IPS-NIHi7 (cell line): Measurements from ENCODE around the gene DEFB124.
"Not testable (repeated sequence)": the region's sequence is repeated elsewhere in the genome, so short reads cannot be mapped to it uniquely, and the experiment has no call there.

ENCODE experiments used
- DNase-seq: peaks from one replicate; pipeline ENCODE4 v3.0.0; 2012; ENCODE audit warnings: mixed read lengths; ENCODE audit errors: extremely low spot score

DEFB124 gene, protein sequence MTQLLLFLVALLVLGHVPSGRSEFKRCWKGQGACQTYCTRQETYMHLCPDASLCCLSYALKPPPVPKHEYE

DNA sequence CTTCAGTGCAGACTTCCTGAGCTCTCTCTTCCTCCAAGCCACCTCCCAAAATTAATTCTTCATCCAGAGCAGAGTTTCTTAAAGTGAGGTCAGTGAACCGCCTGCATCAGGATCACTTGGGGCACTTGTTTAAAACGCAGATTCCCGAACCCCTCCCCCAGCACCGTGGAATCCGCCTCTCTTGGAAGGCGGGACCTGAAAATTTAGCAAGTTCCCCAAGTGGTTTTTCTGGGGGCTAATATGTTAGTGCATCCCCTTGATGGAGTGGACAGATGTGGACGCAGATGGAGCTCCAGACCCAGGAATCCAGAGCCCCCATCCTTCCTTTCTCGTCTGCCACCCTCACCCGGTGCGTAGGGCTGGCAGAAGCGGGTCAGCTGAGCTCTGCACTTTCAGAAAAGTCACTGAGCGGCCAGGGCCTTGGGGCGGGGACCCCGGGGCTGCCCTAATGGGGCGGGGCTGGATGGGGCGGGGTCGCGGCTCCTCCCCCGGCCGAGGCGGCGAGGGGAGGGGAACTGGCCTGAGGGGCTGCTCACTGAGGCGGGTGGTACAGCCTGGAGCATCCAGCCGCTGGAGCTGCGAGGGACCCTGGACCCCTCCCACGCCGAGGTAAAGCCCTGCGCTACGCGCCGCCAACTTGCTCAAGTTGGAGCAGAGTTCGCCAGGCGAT, at the start of gene DEFB124, which contains the start of gene REM1:
TSS of gene DEFB124 (minus strand) at position 370 of the 670 bp plus-strand sequence. CDS start 2,114 bp downstream, outside the sequence.
TSS of gene REM1 (plus strand) at position 531 of the 670 bp plus-strand sequence. CDS start 1,158 bp downstream, outside the sequence.
- DNase-seq, result no peak

DNA sequence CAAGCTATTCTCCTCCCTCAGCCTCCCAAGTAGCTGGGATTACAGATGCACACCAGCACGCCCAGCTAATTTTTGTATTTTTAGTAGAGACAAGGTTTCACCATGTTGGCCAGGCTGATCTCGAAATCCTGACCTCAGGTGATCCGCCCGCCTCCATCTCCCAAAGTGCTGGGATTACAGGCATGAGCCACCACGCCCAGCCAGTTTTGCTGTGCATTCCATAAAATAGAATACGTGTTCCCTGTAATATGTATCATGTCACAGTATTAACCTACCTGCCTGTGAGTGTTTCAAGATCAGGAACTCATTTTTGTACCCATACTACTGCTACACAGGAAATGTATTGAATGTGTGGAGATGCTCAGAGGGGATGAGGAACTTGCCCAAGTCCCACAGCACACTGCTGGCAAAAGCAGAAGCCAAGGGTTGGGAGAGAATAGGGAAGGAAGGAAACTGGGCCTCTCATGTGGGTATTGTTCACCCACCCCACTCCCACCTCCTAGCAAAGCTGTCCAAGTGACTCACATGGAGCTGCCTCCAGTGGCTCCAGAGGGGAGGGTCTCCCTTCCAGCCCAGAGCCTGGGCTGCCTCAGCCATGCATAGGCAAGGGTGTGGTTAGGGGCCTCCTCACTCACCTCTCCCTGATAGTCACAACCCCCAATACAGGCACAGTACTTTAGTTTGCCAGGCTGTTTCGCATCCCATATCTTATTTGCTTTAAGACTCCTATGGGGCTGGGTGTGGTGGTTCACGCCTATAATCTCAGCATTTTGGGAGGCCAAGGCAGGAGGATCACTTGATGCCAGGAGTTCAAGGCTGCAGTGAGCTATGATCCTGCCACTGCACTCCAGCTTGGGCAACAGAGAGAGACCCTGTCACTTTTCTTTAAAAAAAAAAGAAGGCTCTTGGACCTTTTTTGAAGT, 48.7 kb upstream of the DEFB124 start:
- DNase-seq, result no peak

DNA sequence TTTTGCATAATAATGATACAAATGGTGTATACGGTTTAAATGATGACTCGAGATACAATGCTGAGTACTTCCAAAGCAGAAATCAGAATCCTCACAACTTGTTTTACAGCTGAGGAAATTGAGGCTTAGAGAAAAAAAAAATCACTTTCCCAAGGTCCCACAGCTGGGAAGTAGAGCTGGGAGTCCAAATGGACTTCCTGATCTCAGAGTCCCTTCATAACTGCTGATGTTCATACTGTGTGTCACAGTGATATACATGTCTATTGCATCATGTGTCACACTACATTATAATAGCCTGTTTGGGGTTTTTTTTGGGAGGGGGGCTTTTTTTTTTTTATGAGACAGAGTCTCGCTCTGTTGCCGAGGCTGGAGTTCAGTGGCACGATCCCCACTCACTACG, 47.8 kb upstream of the DEFB124 start:
- no peak for DNase-seq

DNA sequence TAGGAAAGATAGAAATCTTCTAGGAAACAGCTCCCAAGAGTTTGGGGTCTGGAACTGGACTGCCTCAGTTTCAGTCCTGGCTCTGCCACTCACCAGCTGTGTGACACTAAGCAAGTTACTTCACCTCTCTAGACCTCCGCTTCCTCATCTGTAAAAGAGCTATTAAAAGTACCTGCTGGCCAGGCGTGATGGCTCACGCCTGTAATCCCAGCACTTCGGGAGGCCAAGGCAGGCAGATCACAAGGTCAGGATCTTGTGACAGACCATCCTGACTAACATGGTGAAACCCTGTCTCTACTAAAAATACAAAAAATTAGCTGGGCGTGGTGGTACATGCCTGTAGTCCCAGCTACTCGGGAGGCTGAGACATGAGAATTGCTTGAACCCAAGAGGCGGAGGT, 46.3 kb upstream of the DEFB124 start:
- not testable (repeated sequence) for DNase-seq

DNA sequence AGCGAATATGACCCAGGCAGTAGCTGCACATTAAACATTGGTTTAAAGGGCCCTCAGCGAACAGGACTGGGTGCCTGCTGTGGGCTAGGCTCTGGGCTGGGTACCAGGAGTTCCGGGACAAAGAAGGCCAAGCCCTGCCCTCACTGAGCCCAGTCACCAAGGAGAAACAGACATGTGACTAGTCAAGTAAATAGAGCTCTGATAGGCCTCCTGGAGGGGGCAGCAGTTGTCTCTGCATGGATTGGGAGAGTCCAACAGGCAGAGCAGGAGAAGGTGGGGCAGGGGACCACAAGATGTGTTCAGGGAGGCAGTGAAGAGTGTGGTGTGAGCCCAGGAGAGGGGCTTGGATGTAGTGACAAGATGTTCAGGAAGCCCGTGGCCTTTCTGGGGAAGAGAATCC, 42.4 kb upstream of the DEFB124 start:
- peak; percentile 72 for DNase-seq

DNA sequence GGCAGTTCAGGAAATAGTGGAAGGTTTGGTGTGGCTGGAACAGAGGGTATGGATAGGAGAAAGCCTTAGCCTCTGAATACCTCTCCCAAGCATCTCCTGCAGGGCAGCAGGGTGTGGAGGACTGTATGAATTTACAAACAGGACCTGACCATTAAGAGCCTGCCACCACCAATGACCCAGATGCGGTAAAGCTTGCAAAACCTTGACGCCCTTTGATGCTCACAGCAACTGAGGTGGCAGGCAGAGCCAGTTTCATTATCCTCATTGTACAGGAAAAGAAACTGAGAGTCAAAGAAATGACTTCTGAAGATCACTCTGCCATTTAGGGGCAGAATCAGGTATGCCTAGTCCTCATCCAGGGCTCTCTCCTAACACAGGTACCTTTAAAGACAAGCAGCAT, 41.7 kb upstream of the DEFB124 start:
- no peak for DNase-seq

DNA sequence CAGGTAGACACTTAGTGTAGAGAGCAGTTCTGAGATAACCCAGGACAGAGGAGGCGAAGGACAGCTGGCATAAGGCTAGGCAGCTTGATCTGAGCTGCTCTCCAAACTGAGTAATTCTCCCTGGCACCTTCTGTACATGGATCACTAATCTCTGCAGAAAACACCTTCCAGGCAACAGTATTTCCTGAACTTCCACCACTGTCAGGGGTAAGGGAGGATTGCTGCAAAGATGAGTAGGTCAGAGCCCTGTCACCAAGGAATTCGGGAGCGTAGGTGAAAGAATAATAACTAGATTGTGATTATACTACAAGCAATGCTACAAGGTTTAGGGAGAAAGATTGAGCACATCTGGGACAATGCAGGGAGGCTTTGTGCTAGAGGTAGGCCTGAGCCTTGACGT, 41.2 kb upstream of the DEFB124 start:
- no peak for DNase-seq

DNA sequence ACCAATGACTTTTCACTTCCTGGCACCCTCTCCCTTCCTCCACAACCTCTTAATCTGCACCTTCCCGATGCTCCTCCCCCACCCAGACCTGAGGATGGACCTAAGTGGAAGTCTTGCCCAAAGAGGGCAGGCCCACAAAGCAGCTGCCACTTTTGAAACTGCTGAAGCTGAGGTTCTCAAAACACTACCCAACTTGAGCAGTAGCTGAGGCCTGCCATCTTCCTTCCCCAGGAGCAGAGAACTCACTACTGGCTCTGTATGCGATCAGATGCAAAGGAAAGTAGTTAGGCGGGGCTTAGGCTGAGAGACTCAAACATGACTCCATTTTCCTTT, 40.8 kb upstream of the DEFB124 start:
- no peak for DNase-seq

DNA sequence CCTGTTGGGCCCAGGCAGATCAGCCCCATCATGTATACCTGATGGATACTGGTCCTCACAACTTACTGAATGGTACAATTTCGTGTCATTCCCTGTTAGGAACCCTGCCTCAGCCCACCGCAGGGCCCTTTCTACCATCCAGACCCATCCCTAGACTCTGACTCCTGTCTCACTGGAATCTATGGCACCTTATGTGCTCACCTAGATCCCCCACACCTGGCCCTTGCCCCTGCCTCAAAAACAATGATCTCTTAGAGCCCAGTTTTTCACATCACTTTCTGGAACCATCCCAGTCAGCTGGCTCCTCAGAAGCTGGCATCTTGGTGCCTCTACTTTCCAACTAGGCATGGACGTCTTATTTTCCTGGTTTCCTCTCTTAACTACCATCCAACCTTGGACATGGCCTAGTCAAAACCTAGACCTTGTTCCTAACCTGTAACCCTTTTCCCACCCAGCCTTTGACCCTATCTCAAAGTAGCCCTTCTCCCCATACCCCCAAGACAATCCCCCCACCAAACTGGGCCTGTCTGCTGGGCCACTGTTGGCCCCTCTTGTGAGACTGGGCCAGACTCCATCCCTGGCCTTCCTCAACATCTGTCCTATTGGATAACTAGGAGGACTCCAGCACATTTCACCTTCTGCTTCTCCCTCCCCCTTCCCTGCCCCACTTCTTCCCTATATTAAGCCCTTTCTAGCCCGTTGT, 40.3 kb upstream of the DEFB124 start:
- DNase-seq, result no peak

DNA sequence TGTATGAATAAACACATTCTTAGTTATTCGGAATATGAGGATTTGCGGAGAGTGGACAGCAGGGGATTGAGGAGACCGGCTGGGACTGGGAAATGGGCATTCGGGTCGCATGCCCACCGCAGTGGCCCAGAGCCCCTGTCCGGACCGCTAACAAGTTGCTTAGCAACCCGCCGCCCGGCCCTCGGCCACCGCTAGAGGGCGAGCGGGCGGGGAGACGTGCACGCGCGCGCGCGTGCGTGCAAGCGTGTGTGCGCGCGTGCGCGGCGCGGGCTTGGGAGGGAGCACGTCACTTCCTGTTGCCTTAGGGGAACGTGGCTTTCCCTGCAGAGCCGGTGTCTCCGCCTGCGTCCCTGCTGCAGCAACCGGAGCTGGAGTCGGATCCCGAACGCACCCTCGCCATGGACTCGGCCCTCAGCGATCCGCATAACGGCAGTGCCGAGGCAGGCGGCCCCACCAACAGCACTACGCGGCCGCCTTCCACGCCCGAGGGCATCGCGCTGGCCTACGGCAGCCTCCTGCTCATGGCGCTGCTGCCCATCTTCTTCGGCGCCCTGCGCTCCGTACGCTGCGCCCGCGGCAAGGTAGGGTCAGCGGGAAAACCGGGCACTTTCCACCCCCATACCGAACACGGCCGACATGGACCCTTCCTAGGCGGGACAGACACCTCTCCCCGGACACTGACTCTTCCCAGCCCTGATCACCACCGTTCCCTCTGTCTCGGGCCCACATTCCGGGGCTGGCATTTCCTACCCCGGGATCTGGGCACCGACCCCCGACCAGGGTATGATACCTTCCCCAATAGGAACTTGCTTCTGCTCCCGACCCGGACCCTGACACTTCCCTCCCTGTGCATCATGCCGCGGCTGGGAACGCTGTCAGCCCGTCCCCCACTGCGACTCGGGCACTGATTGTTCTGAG, 39.5 kb upstream of the DEFB124 start, which contains the start of gene HM13:
TSS of gene HM13 (plus strand) at position 289 of the 918 bp plus-strand sequence. CDS start at position 399, 110 bp downstream.
- peak; percentile 98 for DNase-seq

DNA sequence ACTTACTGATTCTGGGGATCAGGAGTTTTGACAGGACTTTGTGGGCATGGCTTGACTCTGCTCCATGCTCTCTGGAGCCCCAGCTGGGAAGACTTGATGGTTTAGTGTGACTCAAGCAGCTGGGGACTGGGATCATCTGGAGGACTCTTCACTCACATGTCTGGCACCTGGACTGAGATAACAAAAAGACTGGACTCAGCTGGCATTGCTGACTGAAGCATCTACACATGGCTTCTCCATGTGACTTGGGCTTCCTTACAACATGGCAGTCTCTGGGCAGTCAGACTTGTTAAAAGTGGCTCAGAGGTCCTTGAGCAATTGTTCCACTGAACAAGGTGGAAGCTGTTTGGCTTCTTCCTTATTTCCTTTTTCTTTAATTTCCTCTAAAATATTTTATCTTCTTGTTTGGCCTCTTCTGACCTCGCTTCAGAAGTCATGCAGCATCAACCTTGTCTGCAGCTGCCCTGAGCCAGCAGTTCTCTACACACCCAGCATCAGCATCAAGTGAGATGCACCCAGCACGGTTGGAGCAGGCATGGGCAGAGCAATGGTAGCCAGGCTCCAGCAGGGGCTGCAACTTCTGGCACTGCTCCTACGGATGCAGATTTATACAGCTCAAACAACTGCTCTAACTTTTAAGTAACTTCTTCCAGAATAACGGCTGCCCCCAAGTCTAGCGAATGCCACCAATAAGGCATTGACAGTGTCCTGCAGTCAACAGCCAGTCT, 33.8 kb upstream of the DEFB124 start:
- DNase-seq, result no peak

DNA sequence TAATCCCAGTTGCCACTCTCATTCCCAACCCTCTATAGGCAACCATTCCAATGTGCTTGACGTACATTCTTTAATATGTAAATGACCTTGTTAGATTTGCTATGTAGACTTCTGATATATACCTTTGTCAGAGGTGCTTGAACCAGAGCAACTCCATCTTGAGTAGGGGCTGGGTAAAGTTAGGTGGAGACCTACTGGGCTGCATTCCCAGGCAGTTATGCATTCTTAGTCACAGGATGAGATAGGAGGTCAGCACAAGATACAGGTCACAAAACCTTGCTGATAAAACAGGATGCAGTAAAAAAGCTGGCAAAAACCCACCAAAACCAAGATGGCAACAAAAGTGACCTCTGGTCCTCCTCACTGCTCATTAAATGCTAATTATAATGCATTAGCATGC, 31.0 kb upstream of the DEFB124 start:
- no peak for DNase-seq

DNA sequence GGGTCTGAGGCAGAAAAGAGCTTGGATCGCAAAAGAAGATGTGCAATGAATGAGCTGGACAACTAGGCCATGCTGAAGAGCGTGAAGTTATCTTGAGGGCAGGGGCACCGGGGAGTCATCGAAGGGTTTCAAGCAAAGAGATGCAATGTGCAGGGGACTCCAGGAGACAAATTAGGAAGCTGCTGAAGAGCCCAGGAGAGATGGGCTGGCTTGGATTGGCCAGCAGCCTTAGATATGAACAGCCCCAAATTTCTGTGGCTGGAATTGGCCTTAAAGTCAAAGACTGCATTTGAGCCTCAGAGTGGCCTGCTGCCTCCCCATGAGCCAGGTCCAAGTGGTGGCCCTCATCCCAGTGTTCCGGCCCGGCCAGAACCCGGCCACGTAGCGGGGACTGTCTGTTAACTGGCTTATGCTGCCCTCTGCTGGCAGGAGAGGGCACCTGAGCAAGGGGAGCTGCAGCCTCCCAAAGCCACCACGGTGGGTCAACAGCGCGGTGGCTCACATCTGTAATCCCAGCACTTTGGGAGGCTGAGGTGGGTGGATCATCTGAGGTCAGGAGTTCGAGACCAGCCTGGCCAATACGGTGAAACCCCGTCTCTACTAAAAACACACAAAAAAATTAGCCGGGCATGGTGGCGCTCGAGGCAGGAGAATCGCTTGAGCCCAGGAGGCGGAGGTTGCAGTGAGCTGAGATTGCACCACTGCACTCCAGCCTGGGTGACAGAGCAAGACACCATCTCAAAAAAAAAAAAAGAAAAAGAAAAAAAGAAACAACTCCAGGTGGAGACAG, 28.2 kb upstream of the DEFB124 start:
- peak; percentile 88 for DNase-seq

DNA sequence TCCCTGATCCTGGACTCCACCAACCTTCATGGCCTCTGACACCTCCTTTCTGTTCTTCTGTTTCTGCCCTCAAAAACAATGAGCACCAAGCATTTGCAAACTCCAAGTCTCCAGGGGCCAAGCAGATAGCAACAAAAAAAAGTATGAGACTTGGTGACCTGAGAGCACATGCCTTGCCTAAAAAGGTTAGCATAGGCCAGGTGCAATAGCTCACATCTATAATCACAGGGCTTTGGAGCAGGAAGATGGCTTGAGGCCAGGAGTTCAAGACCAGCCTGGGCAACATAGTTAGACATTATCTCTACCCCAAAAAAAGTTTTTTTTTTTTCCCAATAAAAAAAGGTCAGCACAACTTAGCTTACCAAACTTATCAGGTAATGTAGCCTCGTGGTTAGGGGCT, 25.6 kb upstream of the DEFB124 start:
- no peak for DNase-seq

DNA sequence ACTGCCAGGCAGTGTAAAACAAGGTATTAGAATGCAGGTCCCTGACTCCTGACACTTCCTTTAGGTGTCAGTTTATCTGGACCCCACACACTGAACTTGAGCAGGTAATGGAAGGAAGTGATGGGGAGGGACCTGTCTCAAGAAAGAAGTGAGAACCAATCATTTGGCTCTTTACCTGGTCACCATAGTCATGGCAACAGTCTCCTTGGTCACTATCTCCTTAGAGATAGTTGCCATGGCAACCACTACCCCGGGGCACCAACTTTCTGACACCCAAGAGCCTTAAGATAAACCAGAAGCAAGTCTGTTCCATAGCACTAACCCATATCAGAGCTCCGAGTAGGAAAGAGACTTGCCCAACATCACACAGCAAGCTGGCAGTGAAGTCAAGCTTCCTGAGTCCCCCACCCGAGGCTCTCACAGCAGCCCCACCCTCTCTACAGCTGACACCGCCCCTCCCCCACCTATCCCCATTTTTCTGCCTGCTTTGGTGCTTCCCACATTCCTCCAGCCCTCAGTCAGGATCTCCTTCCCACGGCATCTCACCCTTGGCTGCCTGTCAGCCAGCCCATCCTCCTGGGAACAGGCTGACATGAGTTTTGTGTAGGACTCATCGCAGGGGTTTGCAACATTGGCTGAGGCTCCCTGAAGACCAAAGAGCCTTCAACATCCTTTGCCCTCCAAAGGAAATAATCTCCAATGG, 23.1 kb upstream of the DEFB124 start:
- DNase-seq, result no peak

DNA sequence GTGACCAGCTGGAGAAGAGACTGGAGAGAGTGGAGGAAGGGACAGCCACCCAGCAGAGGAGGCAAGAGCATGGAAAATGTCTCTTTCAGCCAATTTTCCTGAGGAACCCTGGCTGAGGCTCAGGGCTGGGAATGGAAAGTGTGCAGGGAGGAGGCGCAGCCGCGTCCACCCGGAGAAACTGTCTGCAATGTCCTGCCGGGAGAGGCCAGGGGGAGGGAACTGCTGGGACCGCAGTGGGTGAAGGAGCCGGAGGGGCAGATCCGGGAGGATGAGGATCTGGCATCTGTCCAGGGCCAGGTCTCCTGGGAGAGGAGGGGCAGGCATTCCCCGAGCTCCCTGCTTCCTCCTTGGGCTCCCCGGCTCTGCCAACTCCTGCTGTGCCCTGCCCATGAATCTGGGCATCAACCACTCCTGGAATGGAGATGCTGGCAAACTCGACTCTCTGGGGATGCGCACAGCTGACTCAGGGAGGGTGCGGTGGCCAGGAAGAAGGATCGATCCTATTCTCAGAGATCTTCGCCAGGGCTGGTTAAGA, 21.9 kb upstream of the DEFB124 start:
- DNase-seq, result no peak

DNA sequence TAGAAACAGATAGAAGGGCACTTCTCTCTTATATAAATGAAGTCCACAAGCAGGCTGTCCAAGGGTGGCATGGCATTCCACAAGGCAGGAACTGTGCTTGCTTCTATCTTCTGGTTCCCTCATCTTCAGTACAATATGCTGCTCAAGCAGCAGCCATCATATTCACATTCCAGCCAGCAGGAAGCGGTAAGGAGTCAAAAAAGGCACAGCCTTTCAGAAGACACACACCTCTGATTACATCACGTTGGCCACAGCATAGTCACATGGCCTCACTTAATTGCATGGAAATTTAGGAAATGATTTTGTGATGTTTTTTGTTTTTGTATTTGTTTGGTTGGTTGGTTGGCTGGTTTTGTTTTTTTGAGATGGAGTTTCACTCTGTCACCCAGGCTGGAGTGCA, 19.2 kb upstream of the DEFB124 start:
- DNase-seq, result peak; percentile 26

DNA sequence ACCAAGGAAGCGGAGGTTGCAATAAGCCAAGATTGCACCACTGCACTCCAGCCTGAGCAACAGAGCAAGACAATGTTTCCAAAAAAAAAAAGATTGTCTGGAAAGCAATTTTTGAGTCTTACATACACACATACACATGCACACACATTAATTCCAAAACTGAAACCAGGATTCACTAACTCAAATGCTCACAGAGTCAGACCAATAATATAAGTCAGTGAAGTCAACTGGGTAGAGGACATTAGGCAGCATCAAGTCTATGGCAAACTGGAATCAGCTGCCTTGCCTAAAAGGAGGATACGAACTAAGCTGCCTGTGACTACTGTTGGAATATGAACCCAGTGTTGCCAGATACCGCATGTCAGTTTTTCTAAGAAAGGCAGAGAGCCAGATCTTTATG, 15.8 kb upstream of the DEFB124 start:
- DNase-seq, result no peak

DNA sequence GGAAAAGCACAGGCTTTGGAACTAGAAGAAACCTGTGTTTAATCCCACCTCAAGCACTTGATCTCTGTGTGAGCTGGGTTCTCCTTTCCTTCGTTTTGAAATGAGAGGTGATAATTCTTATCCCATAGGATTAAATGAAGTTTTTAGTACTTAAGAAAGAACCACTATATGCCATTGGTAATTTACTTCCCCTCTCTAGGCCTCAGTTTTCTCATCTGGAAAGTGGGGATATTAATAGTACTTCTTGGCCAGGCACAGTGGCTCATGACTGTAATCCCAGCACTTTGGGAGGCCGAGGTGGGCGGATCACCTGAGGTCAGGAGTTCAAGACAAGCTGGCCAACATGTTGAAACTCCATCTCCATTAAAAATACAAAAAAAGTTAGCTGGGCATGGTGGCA, 14.2 kb upstream of the DEFB124 start:
- no peak for DNase-seq
